NB4 (cell line): Measurements from ENCODE around the gene RTBDN.
"Not testable (repeated sequence)": the region's sequence is repeated elsewhere in the genome, so short reads cannot be mapped to it uniquely, and the experiment has no call there.

ENCODE experiments used
- DNase-seq: peaks from one replicate; pipeline ENCODE4 v3.0.0; 2010; ENCODE audit warnings: low read depth
- H3K4me3 ChIP-seq: one replicate; pipeline ENCODE4 v1.5.1; 2011; ENCODE audit warnings: mild to moderate bottlenecking, low read depth, low read length, moderate library complexity
- MAX ChIP-seq: IDR thresholded peaks from 2 replicates; pipeline ENCODE4 v1.6.1; 2011; ENCODE audit warnings: low read depth, low read length
- MYC ChIP-seq: IDR thresholded peaks from 2 replicates; pipeline ENCODE4 v1.6.1; 2011; ENCODE audit warnings: low read depth, low read length
- POLR2A ChIP-seq: IDR thresholded peaks from 2 replicates; pipeline ENCODE4 v1.6.1; 2011; ENCODE audit warnings: mild to moderate bottlenecking; ENCODE audit not compliant: insufficient read length; ENCODE audit errors: extremely low read depth
- TF ChIP-seq, protein P1 (sequence below): IDR thresholded peaks from one replicate; pipeline ENCODE4 v1.5.1; 2012; ENCODE audit warnings: low read depth, low read length

RTBDN gene

DNA sequence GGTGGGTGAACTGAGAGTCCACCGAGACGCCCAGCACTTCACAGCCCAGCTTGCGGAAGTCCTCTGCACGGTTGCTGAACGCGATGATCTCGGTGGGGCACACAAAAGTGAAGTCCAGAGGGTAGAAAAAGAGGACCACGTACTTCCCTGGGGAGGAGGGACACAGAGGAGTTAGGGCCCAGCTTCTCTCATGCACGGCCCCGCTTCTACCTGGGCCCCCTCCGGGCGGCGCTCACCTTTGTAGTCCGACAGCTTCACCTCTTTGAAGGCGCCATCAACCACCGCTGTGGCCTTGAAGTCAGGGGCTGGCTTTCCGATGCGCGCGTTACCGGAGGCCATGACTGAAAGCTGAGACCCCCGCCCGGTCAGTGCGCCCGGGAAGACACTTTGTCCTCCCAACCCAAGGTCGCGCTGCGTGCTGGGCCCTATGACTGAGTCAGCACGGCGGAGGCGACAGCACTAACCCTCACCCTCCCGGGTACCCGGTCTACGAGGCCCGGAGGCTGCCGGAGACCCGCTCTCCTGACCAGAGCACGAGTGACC, 33.4 kb downstream of the RTBDN start:
- DNase-seq = peak; percentile 38
- peak overlapping the region; percentile 82 for H3K4me3 ChIP-seq
- TF ChIP-seq, protein P1, sequence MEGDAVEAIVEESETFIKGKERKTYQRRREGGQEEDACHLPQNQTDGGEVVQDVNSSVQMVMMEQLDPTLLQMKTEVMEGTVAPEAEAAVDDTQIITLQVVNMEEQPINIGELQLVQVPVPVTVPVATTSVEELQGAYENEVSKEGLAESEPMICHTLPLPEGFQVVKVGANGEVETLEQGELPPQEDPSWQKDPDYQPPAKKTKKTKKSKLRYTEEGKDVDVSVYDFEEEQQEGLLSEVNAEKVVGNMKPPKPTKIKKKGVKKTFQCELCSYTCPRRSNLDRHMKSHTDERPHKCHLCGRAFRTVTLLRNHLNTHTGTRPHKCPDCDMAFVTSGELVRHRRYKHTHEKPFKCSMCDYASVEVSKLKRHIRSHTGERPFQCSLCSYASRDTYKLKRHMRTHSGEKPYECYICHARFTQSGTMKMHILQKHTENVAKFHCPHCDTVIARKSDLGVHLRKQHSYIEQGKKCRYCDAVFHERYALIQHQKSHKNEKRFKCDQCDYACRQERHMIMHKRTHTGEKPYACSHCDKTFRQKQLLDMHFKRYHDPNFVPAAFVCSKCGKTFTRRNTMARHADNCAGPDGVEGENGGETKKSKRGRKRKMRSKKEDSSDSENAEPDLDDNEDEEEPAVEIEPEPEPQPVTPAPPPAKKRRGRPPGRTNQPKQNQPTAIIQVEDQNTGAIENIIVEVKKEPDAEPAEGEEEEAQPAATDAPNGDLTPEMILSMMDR = no peak
- TF ChIP-seq MYC (no peak), MAX (no peak), POLR2A (no peak)

- TF ChIP-seq, protein P1 = no peak
- TF ChIP-seq MYC = no peak
- TF ChIP-seq MAX = no peak
- TF ChIP-seq POLR2A = no peak
- no peak for DNase-seq
- no peak overlapping the region for H3K4me3 ChIP-seq
These were observed 34.0 kb downstream of the RTBDN start for GRCh38 chr19:12800466-12800770.

DNA sequence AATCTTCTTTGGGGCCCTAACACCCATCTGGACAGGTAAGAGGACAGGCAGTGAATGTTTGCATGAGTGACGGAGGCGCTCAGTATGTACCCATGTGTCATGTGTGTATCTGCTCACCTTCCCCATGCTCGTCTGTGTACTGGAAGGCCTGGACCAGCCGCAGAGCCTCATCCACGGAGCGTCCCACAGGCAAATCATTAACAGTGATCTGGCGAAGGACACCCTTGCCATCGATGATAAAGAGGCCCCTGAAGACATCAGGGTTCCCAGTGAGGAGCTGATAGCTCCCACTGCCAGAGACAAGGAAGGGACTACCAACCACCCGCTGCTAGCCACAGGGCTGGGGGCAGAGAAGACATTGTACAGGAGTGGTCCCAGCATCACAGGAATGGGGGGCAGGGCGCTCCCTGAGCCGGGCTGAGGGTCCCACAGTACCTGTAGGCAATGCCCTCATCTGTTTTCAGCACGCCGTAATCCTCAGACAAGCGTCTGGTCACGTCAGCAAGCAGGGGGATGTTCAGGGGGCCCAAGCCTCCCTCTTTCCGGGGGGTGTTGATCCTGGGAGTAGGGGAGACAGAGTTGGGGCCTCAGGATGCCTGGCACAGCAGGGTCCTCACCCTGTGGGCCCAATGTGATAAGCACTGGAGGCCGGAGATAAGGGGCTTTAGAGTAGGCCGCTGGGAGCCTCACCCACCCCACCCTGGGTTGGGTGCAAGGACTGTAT, 34.5 kb downstream of the RTBDN start:
- no peak for TF ChIP-seq MAX
- no peak for TF ChIP-seq MYC
- TF ChIP-seq POLR2A = no peak
- TF ChIP-seq, protein P1 = no peak
- DNase-seq = no peak
- no peak overlapping the region for H3K4me3 ChIP-seq

GRCh38 chr19:12797607-12798006, 36.8 kb downstream of the RTBDN start:
- DNase-seq, H3K4me3 ChIP-seq: not testable (repeated sequence)

- DNase-seq = no peak
- TF ChIP-seq POLR2A (no peak), MYC (no peak), MAX (no peak)
- TF ChIP-seq, protein P1 = no peak
These were observed 37.2 kb downstream of the RTBDN start for GRCh38 chr19:12797141-12797587.

GRCh38 chr19:12796146-12797071, 38.0 kb downstream of the RTBDN start:
- TF ChIP-seq POLR2A (no peak), MAX (peak; percentile 57; the same call in 1 of the 2 replicates), MYC (peak; percentile 54)
- TF ChIP-seq, protein P1 = peak; percentile 87
- DNase-seq = peak; percentile 86
- peak overlapping the region; percentile 16 for H3K4me3 ChIP-seq

More at GRCh38 chr19:12797141-12797587, 37.2 kb downstream of the RTBDN start:
- no peak overlapping the region for H3K4me3 ChIP-seq
